ES-I3 (cell line): ENCODE data around the gene TMEM63C.

ENCODE experiments used
- H3K36me3 ChIP-seq: 2 replicates; pipeline ENCODE4 v1.6.1; 2013; ENCODE audit warnings: mild to moderate bottlenecking, low read length, control low read depth, moderate library complexity; ENCODE audit not compliant: insufficient read depth
- H3K4me1 ChIP-seq: 2 replicates; pipeline ENCODE4 v1.6.1; 2013; ENCODE audit warnings: mild to moderate bottlenecking, control low read depth, low read length; ENCODE audit not compliant: insufficient read depth
- H3K9ac ChIP-seq: 2 replicates; pipeline ENCODE4 v1.6.1; 2013; ENCODE audit warnings: low read depth, mild to moderate bottlenecking, low read length, moderate library complexity
- H3K9me3 ChIP-seq: 2 replicates; pipeline ENCODE4 v1.6.1; 2013; ENCODE audit warnings: mild to moderate bottlenecking, low read length, moderate library complexity; ENCODE audit not compliant: control insufficient read depth, insufficient read depth

The TMEM63C gene

GRCh38 chr14:77256694-77257093, 75.1 kb downstream of the TMEM63C start:
- H3K36me3 ChIP-seq = no peaks in the 10 kb centered on the region
- peaks cover 3% of the 10 kb centered on the region; the same call in 1 of the 2 replicates for H3K4me1 ChIP-seq

GRCh38 chr14:77257700-77258099, 76.1 kb downstream of the TMEM63C start:
- Histone ChIP-seq H3K9me3 (no peaks in the 10 kb centered on the region), H3K9ac (no peak overlapping the region), H3K4me1 (peaks cover 3% of the 10 kb centered on the region; the same call in 1 of the 2 replicates), H3K36me3 (no peaks in the 10 kb centered on the region)

More at GRCh38 chr14:77256694-77257093, 75.1 kb downstream of the TMEM63C start:
- no peaks in the 10 kb centered on the region for H3K9me3 ChIP-seq
- H3K9ac ChIP-seq = no peak overlapping the region

- Histone ChIP-seq H3K9ac (no peak overlapping the region), H3K4me1 (peaks cover 3% of the 10 kb centered on the region; the same call in 1 of the 2 replicates), H3K36me3 (no peaks in the 10 kb centered on the region), H3K9me3 (no peaks in the 10 kb centered on the region)
Measured at GRCh38 chr14:77258566-77258965, 77.0 kb downstream of the TMEM63C start.

- H3K36me3 ChIP-seq = no peaks in the 10 kb centered on the region
- H3K9me3 ChIP-seq = no peaks in the 10 kb centered on the region
- peaks cover 3% of the 10 kb centered on the region; the same call in 1 of the 2 replicates for H3K4me1 ChIP-seq
- no peak overlapping the region for H3K9ac ChIP-seq
Measured at GRCh38 chr14:77259025-77259715, 77.6 kb downstream of the TMEM63C start.

- Histone ChIP-seq H3K4me1 (peaks cover 3% of the 10 kb centered on the region; the same call in 1 of the 2 replicates), H3K9me3 (no peaks in the 10 kb centered on the region), H3K9ac (no peak overlapping the region), H3K36me3 (no peaks in the 10 kb centered on the region)
Measured at GRCh38 chr14:77260199-77260598, 78.6 kb downstream of the TMEM63C start.

GRCh38 chr14:77260631-77261030, 79.0 kb downstream of the TMEM63C start:
- no peaks in the 10 kb centered on the region for H3K36me3 ChIP-seq
- H3K4me1 ChIP-seq = peaks cover 3% of the 10 kb centered on the region; the same call in 1 of the 2 replicates
- no peak overlapping the region for H3K9ac ChIP-seq
- no peaks in the 10 kb centered on the region for H3K9me3 ChIP-seq

GRCh38 chr14:77264466-77265186, 83.0 kb downstream of the TMEM63C start:
- H3K36me3 ChIP-seq = no peaks in the 10 kb centered on the region

GRCh38 chr14:77265187-77265515, 83.6 kb downstream of the TMEM63C start:
- Histone ChIP-seq H3K9me3 (no peaks in the 10 kb centered on the region), H3K36me3 (no peaks in the 10 kb centered on the region), H3K4me1 (no peaks in the 10 kb centered on the region), H3K9ac (no peak overlapping the region)

More at GRCh38 chr14:77264466-77265186, 83.0 kb downstream of the TMEM63C start:
- Histone ChIP-seq H3K4me1 (no peaks in the 10 kb centered on the region), H3K9me3 (no peaks in the 10 kb centered on the region), H3K9ac (no peak overlapping the region)

GRCh38 chr14:77265561-77266335, 84.2 kb downstream of the TMEM63C start:
- no peaks in the 10 kb centered on the region for H3K4me1 ChIP-seq
- H3K36me3 ChIP-seq = no peaks in the 10 kb centered on the region
- no peaks in the 10 kb centered on the region for H3K9me3 ChIP-seq
- H3K9ac ChIP-seq = no peak overlapping the region

GRCh38 chr14:77266336-77266735, 84.7 kb downstream of the TMEM63C start:
- no peak overlapping the region for H3K9ac ChIP-seq

GRCh38 chr14:77267937-77268699, 86.5 kb downstream of the TMEM63C start:
- Histone ChIP-seq H3K9me3 (no peaks in the 10 kb centered on the region), H3K9ac (no peak overlapping the region), H3K4me1 (no peaks in the 10 kb centered on the region), H3K36me3 (no peaks in the 10 kb centered on the region)

More at GRCh38 chr14:77266336-77266735, 84.7 kb downstream of the TMEM63C start:
- no peaks in the 10 kb centered on the region for H3K9me3 ChIP-seq
- no peaks in the 10 kb centered on the region for H3K4me1 ChIP-seq
- no peaks in the 10 kb centered on the region for H3K36me3 ChIP-seq

GRCh38 chr14:77268989-77269600, 87.5 kb downstream of the TMEM63C start:
- Histone ChIP-seq H3K4me1 (no peaks in the 10 kb centered on the region), H3K36me3 (no peaks in the 10 kb centered on the region), H3K9ac (no peak overlapping the region), H3K9me3 (no peaks in the 10 kb centered on the region)

- H3K4me1 ChIP-seq = no peaks in the 10 kb centered on the region
- H3K9ac ChIP-seq = peak overlapping the region; percentile 42; the same call in 1 of the 2 replicates
- no peaks in the 10 kb centered on the region for H3K36me3 ChIP-seq
- H3K9me3 ChIP-seq = no peaks in the 10 kb centered on the region
Measured at GRCh38 chr14:77270361-77271112, 88.9 kb downstream of the TMEM63C start.
